GM13977 (cell line): Measurements from ENCODE around the gene AREG.

ENCODE experiments used
- DNase-seq: peaks from one replicate; pipeline ENCODE4 v3.0.0; 2012; ENCODE audit warnings: low spot score
- CTCF ChIP-seq: IDR thresholded peaks from 2 replicates; pipeline ENCODE4 v1.5.1; 2012; ENCODE audit warnings: mild to moderate bottlenecking, control low read depth; ENCODE audit not compliant: insufficient read depth; ENCODE audit errors: extremely low read depth, missing control alignments
- in situ Hi-C: fragments of 300-500 bp; cut with MboI; formaldehyde crosslinking; loops from one replicate; pipeline ENCODE4 v1.12.0; 2022; ENCODE audit warnings: low sequenced_read_pairs, low pct_unique_long_range_greater_than_20kb, mixed read lengths, inconsistent platforms; ENCODE audit not compliant: unreplicated experiment

AREG gene

GRCh38 chr4:74501579-74501978 is 56.6 kb downstream of the AREG start:
- in situ Hi-C loops = no loop called here
- TF ChIP-seq CTCF = no peak
- no peak for DNase-seq

- no peak for DNase-seq
- TF ChIP-seq CTCF = no peak
Measured at GRCh38 chr4:74503580-74503979, 58.6 kb downstream of the AREG start.

GRCh38 chr4:74504212-74504611 is 59.3 kb downstream of the AREG start:
- TF ChIP-seq CTCF = no peak
- in situ Hi-C loops = no loop called here
- DNase-seq = no peak

More at GRCh38 chr4:74503580-74503979, 58.6 kb downstream of the AREG start:
- in situ Hi-C loops = no loop called here
